GM12891 (cell line): ENCODE data around the gene POLN.

Source experiments
- POLR2A ChIP-seq: IDR thresholded peaks from 2 replicates; pipeline ENCODE4 v1.6.1; 2011; ENCODE audit warnings: low read depth, low read length, control low read depth
- POU2F2 ChIP-seq: IDR thresholded peaks from 2 replicates; pipeline ENCODE4 v1.6.1; 2011; ENCODE audit warnings: low read depth, mild to moderate bottlenecking, control low read depth, low read length, moderate library complexity
- SPI1 ChIP-seq: IDR thresholded peaks from 2 replicates; pipeline ENCODE4 v1.6.1; 2011; ENCODE audit warnings: low read depth, low read length, control low read depth
- TAF1 ChIP-seq: IDR thresholded peaks from 2 replicates; pipeline ENCODE4 v1.6.1; 2011; ENCODE audit warnings: low read depth, low read length, control low read depth

DNA sequence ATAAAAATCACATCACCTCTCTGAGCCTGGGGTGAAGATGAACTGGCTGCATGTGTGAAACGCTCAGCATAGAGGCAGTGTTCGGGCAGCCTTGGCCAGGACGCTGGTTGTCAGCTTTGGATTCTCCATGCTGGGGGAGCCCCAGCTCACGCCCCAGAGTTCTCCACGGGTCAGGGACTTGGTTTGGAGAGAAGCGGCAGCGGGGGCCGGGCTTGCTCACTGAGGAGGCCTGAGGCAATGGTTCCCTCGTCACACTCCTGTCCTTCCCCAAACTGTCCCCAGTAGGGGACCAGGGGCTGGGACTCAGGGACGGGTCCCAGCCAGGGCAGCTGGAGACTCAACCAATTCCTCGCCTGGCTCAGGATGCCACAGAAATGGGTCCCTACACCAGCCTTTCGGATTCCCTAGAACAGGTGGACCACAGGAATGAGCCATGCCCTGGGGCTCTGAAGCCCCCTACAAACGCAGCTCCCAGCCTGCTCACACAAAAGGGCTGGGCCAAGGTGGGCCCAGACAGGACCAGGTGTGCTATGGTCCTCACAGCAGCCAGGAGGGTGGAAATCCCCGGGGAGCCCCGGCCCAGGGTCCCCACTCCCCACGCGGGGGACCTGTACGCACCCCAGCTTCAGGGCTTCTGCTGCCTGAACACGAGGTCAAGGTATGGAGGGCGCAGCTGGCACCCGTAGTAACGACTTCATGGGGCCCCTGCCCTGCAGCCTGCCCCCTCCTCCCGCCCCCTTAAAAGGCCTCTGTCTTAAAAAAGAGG is 18.6 kb upstream of the POLN start:
- TF ChIP-seq TAF1, result no peak
- no peak for TF ChIP-seq POLR2A
- TF ChIP-seq SPI1, result no peak
- no peak for TF ChIP-seq POU2F2
